GM23248 (cell line): ENCODE measurements around the gene CLIC5. TPM values are rescaled to one million over a fixed set of nuclear protein-coding genes. Genes with fewer than 3 reads are reported as not detected.

Source experiments
- DNase-seq: peaks from one replicate; pipeline ENCODE4 v3.0.0-alpha.2; 2015
- H2AFZ ChIP-seq: fragments of 200-600 bp; sonication (generic); 2 replicates; pipeline ENCODE4 v1.6.1; 2016; ENCODE audit warnings: antibody characterized with exemption
- H3F3A ChIP-seq: fragments of 200-600 bp; sonication (generic); 2 replicates; pipeline ENCODE4 v1.6.1; 2016; ENCODE audit warnings: mild to moderate bottlenecking, antibody characterized with exemption, mixed run types; ENCODE audit not compliant: insufficient read depth
- H3K27ac ChIP-seq: fragments of 200-600 bp; sonication (generic); 2 replicates; pipeline ENCODE4 v1.5.1; 2016; ENCODE audit warnings: mild to moderate bottlenecking
- H3K27me3 ChIP-seq: fragments of 200-600 bp; sonication (generic); replicated peaks from 2 replicates; pipeline ENCODE4 v1.6.1; 2016; ENCODE audit warnings: mild to moderate bottlenecking; ENCODE audit not compliant: insufficient read depth
- H3K36me3 ChIP-seq: fragments of 200-600 bp; sonication (generic); 2 replicates; pipeline ENCODE4 v1.6.1; 2016; ENCODE audit warnings: low read depth, mild to moderate bottlenecking
- H3K4me1 ChIP-seq: fragments of 200-600 bp; sonication (generic); 2 replicates; pipeline ENCODE4 v1.6.1; 2016; ENCODE audit warnings: mild to moderate bottlenecking; ENCODE audit not compliant: insufficient read depth
- H3K4me2 ChIP-seq: fragments of 200-600 bp; sonication (generic); one replicate; pipeline ENCODE4 v1.6.1; 2016; ENCODE audit warnings: mild to moderate bottlenecking; ENCODE audit not compliant: unreplicated experiment
- H3K4me3 ChIP-seq: fragments of 200-600 bp; sonication (generic); 2 replicates; pipeline ENCODE4 v1.5.1; 2016; ENCODE audit warnings: mild to moderate bottlenecking
- H3K79me2 ChIP-seq: fragments of 200-600 bp; sonication (generic); 2 replicates; pipeline ENCODE4 v1.6.1; 2016; ENCODE audit warnings: mild to moderate bottlenecking; ENCODE audit not compliant: insufficient read depth
- H3K9ac ChIP-seq: fragments of 200-600 bp; sonication (generic); 2 replicates; pipeline ENCODE4 v1.6.1; 2016; ENCODE audit warnings: mild to moderate bottlenecking
- H3K9me2 ChIP-seq: fragments of 200-600 bp; sonication (generic); 2 replicates; pipeline ENCODE4 v1.6.1; 2016; ENCODE audit warnings: mixed run types, mild to moderate bottlenecking, moderate library complexity; ENCODE audit not compliant: insufficient read depth
- H3K9me3 ChIP-seq: fragments of 200-600 bp; sonication (generic); one replicate; pipeline ENCODE4 v1.6.1; 2017; ENCODE audit warnings: low read depth
- H4K20me1 ChIP-seq: fragments of 200-600 bp; sonication (generic); 2 replicates; pipeline ENCODE4 v1.6.0; 2016; ENCODE audit not compliant: insufficient read depth
- EZH2 ChIP-seq: fragments of 200-600 bp; sonication (generic); IDR thresholded peaks from 2 replicates; pipeline ENCODE4 v1.6.1; 2018; ENCODE audit warnings: antibody characterized with exemption, mild to moderate bottlenecking; ENCODE audit not compliant: insufficient read depth, poor library complexity, severe bottlenecking
- EZH2phosphoT487 ChIP-seq: fragments of 200-600 bp; sonication (generic); IDR thresholded peaks from 2 replicates; pipeline ENCODE4 v1.6.1; 2018; ENCODE audit warnings: antibody characterized with exemption, moderate library complexity, mild to moderate bottlenecking, low read depth; ENCODE audit not compliant: insufficient read depth
- WGBS, 2 experiments: methylation state at CpG; one replicate each; pipeline ENCODE4 v1.1.6; 2015 to 2017; ENCODE audit warnings: low lambda C conversion rate in 2 of 2, low coverage in 1 of 2; ENCODE audit errors: missing lambda C conversion rate in 2 of 2; 5-methylcytosine and 5-hydroxymethylcytosine counted together
- in situ Hi-C: fragments of 300-500 bp; cut with MboI; formaldehyde crosslinking; loops from 2 replicates; pipeline ENCODE4 v1.15.0; 2020
- polyA plus RNA-seq: library from polyadenylated mRNA; unstranded; fragments of >200 nt; fragmentation: Nextera tagmentation; extraction: Ambion mirVana; gene quantifications from 2 replicates; pipeline ENCODE4 v1.2.1, GENCODE V29; 2016
- total RNA-seq: library from RNA; depleted of rRNA; stranded (reverse); fragments of >200 nt; shearing (Covaris generic); gene quantifications from 2 replicates; pipeline ENCODE4 v1.2.3, GENCODE V29; 2014

CLIC5 gene
- total and polyA plus RNA-seq, 2 experiments from 2014 or later = not detected

GRCh38 chr6:46024124-46024769, 8.6 kb upstream of the CLIC5 start:
- 18 to 20% methylated on average over 1 of the region's 1 CpG for WGBS, 2 experiments
- Histone ChIP-seq H3K9me3 (no peaks in the 10 kb centered on the region), H3K9ac (no peak overlapping the region), H3K36me3 (no peaks in the 10 kb centered on the region), H4K20me1 (no peaks in the 10 kb centered on the region), H3K79me2 (no peaks in the 10 kb centered on the region), H3K4me3 (no peak overlapping the region), H3K9me2 (no peaks in the 10 kb centered on the region), H3K27ac (no peak overlapping the region), H3K4me2 (no peak overlapping the region), H2AFZ (no peak overlapping the region), H3F3A (no peaks in the 10 kb centered on the region), H3K4me1 (no peaks in the 10 kb centered on the region), H3K27me3 (0 out of 2 replicates have a peak, but pooled peaks cover 4% of the 10 kb centered on the region)
- in situ Hi-C loops = no loop called here
- DNase-seq = no peak
- TF ChIP-seq EZH2phosphoT487 (no peak), EZH2 (no peak)

GRCh38 chr6:46023216-46023915, 7.7 kb upstream of the CLIC5 start:
- Histone ChIP-seq H3K9me3 (no peaks in the 10 kb centered on the region), H3K9ac (no peak overlapping the region), H3K4me3 (no peak overlapping the region), H3F3A (no peaks in the 10 kb centered on the region), H3K27me3 (0 out of 2 replicates have a peak, but pooled peaks cover 4% of the 10 kb centered on the region), H3K27ac (no peak overlapping the region), H3K79me2 (no peaks in the 10 kb centered on the region), H3K9me2 (no peaks in the 10 kb centered on the region), H3K4me2 (no peak overlapping the region), H4K20me1 (no peaks in the 10 kb centered on the region), H2AFZ (no peak overlapping the region), H3K36me3 (no peaks in the 10 kb centered on the region), H3K4me1 (no peaks in the 10 kb centered on the region)
- DNase-seq = peak; percentile 13
- WGBS, 2 experiments = 46 to 47% methylated on average over 3 of the region's 3 CpGs
- in situ Hi-C loops = no loop called here
- TF ChIP-seq EZH2 = no peak
- TF ChIP-seq EZH2phosphoT487 = no peak

- no peaks in the 10 kb centered on the region for H3K9me3 ChIP-seq
- no peak for DNase-seq
- H4K20me1 ChIP-seq = no peaks in the 10 kb centered on the region
- in situ Hi-C loops = no loop called here
- H3K79me2 ChIP-seq = no peaks in the 10 kb centered on the region
- H3K4me1 ChIP-seq = no peaks in the 10 kb centered on the region
- H3K27me3 ChIP-seq = peaks cover 11% of the 10 kb centered on the region
- H3K4me3 ChIP-seq = no peak overlapping the region
- TF ChIP-seq EZH2 (no peak), EZH2phosphoT487 (no peak)
- WGBS, 2 experiments = 40 to 43% methylated on average over 5 of the region's 5 CpGs
- H3K9me2 ChIP-seq = no peaks in the 10 kb centered on the region
- no peak overlapping the region for H2AFZ ChIP-seq
- no peaks in the 10 kb centered on the region for H3K36me3 ChIP-seq
- H3K9ac ChIP-seq = no peak overlapping the region
- no peak overlapping the region for H3K4me2 ChIP-seq
- H3K27ac ChIP-seq = no peak overlapping the region
- no peaks in the 10 kb centered on the region for H3F3A ChIP-seq
Measured at GRCh38 chr6:46022106-46022948, 6.7 kb upstream of the CLIC5 start.

- no peaks in the 10 kb centered on the region for H3K9me3 ChIP-seq
- H3K4me3 ChIP-seq = no peak overlapping the region
- no peak overlapping the region for H2AFZ ChIP-seq
- TF ChIP-seq EZH2phosphoT487 = no peak
- TF ChIP-seq EZH2 = no peak
- no peaks in the 10 kb centered on the region for H3K79me2 ChIP-seq
- peaks cover 48% of the 10 kb centered on the region for H3K27me3 ChIP-seq
- no peaks in the 10 kb centered on the region for H4K20me1 ChIP-seq
- no peak overlapping the region for H3K27ac ChIP-seq
- H3K4me2 ChIP-seq = no peak overlapping the region
- no peak for DNase-seq
- 56 to 67% methylated on average over 2 of the region's 2 CpGs for WGBS, 2 experiments
- no peaks in the 10 kb centered on the region for H3K4me1 ChIP-seq
- no peak overlapping the region for H3K9ac ChIP-seq
- in situ Hi-C loops = no loop called here
- H3F3A ChIP-seq = no peaks in the 10 kb centered on the region
- no peaks in the 10 kb centered on the region for H3K9me2 ChIP-seq
- no peaks in the 10 kb centered on the region for H3K36me3 ChIP-seq
Measured at GRCh38 chr6:46017726-46018125, 2.1 kb upstream of the CLIC5 start.
